Activated CD4-positive, alpha-beta T cell treated with anti-CD3 and anti-CD28 coated beads, Interleukin-2, amount 50 U/mL, for 24 hours (primary cell): ENCODE data around the gene ATP4B.

Source experiments
- DNase-seq, 2 donors: peaks; one replicate each; pipeline ENCODE4 v3.0.0-alpha.2; 2020; ENCODE audit warnings: low read depth in 1 of 2, low spot score in 1 of 2

ATP4B gene

DNA sequence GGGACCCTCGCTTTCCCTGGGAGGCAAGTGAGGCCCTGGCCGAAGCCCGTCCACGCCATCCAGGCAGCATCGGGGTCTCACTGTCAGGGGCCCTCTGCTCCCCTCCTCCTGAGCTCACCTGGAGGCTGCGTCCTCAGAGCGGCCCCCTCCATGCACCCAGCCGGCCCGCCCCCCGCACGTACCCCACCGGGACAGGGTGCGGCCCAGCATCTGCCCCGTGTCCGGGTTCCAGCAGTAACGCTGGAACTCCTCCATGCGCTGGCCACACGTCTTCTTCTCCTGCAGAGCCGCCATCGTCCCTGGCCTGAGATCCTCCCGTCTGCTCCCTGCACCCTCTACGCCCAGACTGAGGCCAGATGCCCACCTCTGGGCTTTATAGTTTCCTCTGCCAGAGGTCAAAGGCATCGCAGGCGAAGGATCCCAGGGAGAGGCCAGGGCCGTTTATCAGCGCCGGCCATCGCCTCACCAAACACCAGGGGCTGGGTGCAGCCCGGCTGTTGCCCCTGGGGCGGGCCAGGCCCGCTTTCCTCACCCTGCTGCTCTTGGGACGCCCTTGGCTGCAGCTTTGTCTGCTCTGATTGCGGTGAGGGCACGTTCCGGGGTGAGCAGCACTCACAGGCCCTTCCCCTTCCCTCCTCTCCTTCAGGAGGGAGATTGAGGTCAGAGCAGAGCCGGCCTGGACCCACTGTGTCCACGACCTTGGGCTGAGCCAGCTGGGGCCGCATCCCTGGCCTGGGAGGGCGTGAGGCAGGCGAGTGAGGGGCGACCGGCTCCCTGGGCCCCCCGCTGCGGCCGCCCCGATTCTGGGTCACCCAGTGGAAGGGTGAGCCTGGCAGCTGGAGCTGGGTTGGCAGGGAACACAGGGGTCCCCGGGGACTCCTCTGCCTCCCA, at the start of gene ATP4B:
TSS of gene ATP4B (minus strand) at position 348 of the 891 bp plus-strand sequence. CDS start at position 294, 54 bp downstream.
- no peak for DNase-seq

DNA sequence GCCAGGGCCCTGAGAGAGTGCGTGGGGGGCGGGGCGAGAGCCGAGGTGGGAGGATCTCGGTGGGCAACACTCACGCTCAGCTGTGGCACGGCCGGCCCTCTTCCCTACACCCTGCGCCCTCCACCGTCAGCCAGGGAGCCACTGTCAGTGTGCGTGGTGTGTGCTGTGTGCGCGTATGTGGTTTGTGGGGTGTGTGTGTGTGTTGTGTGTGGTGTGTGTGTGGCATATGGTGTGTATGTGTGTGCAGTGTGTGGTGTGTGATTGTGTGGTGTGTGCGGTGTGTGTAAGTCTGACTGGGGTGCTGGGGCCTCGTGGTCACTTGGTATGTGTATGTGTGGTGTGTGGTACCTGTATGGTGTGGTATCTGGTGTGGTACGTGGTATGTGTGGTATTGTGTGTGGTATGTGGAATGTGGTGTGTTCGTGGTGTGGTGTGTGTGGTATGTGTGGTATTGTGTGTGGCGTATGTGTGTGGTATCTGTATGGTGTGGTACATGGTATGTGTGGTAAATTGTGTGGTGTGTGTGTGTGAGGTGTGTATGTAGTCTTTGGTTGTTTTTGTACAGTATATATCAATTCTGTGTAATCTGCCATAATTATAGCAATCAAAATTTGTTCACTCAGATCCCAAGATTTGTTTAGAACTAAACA, 14.1 kb upstream of the ATP4B start:
- DNase-seq: no peak

DNA sequence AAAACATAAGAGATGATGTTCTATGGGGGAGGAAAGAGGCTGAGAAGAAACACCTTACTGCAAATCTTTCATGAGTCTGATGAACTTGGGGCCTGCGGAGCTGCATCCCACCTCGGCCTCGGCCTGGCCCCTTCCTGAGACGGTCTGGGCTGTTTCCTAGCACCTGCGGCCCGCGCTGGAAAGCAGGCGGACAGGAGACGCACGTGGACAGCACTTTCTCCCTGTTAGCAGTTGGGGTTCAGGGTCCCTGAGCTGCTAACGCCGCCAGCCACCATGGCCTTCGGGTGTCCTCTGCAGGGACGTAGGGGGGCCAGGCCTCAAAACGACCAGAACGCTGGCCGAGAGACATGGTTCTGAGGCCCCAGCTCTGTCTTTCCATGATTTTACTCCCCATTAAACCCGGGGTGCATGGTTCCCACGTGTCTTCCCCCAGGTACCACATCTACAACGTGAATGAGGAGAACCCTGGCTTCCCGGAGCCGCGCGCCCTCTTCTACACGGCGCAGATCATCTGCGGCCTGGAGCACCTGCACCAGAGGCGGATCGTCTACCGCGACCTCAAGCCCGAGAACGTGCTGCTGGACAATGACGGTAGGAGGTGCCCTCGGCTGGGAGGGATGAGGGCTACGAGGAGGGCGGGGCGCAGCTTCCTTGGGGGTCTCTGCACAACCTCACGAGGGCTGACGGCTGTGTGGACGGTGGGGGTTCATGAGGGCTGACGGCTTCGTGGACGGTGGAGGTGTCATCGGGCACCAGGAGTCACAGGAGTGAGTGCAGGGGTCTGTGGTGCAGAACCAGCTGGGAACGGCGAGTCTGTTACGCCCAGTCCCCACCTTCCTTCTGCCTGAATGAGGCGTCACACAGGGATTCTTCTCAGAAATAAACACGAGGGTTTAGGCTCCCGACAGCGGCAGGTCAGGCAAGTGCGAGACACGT, 13.3 kb upstream of the ATP4B start:
- no peak for DNase-seq

DNA sequence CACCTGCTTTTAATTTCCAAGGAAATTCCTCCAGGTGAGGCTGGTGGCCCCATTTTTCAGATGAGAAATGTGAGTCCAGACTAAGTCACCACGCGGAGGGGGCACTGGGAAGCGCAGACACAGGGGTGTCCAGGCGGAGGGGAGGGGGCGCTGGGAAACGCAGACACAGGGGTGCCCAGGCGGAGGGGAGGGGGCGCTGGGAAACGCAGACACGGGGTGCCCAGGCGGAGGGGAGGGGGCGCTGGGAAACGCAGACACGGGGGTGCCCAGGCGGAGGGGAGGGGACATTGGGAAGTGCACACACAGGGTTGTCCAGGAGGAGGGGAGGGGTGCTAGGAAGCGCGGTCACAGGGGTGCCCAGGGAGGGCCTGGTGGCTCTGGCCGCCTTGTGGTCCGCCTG, 12.5 kb upstream of the ATP4B start:
- no peak for DNase-seq

DNA sequence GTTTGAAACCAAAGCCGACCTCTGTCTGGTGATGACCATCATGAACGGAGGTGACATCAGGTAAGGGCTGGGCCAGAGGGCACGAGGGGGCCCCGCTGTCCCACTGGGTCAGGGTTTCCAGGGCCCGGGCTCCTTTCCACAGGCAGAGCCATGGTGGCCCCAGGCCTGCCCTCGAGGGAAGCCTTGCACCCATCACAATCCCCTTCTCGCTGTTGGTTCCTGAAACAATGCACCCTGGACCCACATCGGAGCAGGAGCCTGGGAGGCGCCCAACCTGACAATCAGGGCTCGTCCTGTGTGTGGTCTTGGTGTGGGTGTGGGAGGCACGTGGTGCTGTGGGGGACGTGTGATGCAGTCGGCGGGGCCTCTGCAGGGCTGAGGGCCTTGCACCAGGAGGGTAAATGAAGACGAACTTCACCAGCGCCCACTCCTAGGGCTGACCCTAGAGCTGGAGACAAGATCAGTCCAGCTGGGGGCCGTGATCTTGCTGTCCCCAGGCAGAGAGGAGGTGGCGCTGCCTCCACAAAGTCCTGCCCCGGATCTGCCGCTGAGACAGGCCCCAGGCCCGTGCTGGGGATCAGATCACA, 11.8 kb upstream of the ATP4B start:
- no peak for DNase-seq

DNA sequence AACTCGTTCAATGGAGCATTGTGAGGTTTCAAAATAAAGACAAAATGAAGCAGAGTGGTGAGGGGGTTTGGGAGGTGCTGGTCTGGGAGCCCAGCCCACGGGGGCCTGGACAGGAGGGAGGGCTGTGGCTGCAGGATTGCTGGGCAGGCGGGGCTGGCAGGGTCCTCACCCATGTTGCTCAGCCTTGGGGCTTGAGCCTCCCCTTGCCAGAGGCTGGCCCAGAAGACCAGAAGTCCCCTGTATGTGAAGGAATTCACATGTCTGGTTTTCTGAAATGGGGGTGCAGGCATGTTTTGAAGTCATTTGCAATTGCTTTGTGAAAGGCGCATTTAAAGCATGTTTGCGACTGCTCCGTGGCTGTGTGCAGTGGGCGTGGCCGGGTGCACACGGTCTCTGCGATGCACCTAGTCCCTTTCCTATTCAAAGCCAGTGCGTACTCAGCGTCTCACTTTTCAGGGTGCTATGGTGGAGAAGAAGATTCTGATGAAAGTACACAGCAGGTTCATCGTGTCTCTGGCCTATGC, 11.3 kb upstream of the ATP4B start:
- no peak for DNase-seq

DNA sequence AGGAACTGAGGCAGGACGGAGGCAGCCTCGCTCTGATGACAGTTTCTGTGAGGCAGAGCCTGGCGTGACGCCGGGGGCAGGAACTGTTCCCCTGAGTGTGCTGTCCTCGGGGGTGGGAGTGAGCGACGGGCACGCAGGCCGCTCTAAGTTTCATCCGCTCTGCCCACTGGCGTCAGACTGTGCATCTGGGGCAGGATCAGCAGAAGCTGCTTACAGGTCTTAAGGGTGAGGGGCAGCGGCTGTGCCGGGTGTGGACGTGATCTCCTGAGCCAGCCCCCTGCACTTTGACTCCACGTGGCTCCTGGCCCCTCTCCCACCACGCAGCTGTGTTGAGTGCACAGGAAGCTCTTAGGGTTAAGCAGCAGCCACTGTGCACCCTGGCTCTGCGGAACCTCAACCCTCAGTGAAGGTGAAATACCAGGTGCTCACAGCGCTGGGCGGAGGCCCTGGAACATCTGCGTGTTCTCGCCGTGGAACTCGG, 10.5 kb upstream of the ATP4B start:
- no peak for DNase-seq

DNA sequence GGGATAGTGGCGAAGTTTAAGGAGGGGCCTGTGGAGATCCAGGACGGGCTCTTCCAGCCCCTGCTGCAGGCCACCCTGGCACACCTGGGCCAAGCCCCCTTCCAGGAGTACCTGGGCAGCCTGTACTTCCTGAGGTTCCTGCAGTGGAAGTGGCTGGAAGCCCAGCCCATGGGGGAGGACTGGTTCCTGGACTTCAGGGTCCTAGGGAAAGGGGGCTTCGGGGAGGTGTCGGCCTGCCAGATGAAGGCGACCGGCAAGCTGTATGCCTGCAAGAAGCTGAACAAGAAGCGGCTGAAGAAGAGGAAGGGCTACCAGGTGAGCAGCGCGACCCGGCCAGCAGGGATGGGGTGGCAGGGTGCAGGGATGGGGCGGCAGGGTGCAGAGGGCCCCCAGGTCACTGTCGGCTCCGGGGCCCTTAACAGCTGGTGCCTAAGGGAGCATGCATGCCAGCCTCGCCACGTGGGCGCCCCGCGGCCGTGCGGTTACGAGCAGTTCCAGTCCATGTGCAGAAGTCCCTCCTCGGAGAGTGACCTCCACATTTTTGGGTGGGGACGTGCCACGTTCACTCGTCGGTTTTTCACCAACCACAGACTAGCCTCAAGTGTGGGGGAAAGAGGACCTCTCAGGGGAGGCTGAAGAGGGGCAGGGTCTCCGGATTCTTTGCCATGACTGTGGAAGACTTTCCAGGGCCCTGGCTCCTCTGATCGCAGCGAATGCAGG, 9.9 kb upstream of the ATP4B start:
- DNase-seq: no peak

DNA sequence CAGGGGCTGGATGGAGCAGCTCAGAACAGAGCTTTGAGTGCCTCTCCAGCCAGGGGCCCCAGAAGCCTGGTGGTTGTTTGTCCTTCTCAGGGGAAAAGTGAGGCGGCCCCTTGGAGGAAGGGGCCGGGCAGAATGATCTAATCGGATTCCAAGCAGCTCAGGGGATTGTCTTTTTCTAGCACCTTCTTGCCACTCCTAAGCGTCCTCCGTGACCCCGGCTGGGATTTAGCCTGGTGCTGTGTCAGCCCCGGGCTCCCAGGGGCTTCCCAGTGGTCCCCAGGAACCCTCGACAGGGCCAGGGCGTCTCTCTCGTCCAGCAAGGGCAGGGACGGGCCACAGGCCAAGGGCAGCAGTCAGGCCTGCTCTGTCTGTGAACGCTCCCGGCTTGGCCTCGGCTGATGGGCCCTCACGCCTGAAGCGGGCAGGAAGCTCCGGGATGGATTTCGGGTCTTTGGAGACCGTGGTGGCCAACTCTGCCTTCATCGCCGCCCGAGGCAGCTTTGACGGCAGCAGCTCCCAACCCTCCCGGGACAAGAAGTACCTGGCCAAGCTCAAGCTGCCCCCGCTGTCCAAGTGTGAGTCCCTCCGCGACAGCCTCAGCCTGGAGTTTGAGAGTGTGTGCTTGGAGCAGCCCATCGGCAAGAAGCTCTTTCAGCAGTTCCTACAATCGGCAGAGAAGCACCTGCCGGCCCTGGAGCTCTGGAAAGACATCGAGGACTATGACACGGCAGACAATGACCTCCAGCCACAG, 9.1 kb upstream of the ATP4B start, which contains the start of gene GRK1:
TSS of gene GRK1 (plus strand) at position 269 of the 751 bp plus-strand sequence. CDS start at position 437, 168 bp downstream.
- no peak for DNase-seq

DNA sequence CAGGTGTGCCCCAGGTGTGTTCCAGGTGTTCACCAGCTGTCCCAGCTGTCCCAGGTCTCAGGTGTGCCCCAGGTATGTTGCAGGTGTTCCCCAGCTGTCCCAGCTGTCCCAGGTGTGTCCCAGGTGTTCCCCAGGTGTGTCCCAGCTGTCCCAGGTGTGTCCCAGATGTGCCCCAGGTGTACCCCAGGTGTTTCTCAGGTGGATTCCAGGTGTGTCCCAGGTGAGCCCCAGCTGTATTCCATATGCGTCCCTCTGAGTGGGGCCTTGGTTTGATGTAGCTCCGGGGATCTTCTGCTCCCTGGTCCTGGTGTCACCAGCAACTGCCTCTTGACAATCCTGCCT, 8.3 kb upstream of the ATP4B start:
- no peak for DNase-seq

DNA sequence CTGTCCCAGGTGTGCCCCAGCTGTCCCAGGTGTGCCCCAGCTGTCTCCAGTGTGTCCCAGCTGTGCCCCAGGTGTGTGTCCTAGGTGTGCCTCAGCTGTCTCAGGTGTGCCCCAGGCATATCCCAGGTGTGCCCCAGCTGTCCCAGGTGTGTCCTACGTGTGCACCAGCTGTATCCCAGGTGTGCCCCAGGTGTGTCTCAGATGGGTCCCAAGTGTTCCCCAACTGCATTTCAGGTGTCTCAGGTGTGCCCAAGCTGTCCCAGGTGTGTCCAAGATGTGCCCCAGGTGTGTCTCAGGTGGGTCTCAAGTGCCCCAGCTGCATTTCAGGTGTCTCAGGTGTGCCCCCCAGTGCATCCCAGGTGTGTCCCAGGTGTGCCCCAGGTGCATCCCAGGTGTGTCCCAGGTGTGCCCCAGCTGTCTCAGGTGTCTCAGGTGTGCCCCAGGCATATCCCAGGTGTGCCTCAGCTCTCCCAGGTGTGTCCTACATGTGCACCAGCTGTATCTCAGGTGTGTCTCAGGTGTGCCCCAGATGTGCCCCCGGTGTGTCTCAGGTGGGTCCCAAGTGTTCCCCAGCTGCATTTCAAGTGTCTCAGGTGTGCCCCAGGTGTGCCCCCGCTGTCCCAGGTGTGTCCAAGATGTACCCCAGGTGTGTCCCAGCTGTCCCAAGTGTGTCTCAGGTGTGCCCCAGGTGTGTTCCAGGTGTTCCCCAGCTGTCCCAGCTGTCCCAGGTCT, 7.8 kb upstream of the ATP4B start:
- no peak for DNase-seq

DNA sequence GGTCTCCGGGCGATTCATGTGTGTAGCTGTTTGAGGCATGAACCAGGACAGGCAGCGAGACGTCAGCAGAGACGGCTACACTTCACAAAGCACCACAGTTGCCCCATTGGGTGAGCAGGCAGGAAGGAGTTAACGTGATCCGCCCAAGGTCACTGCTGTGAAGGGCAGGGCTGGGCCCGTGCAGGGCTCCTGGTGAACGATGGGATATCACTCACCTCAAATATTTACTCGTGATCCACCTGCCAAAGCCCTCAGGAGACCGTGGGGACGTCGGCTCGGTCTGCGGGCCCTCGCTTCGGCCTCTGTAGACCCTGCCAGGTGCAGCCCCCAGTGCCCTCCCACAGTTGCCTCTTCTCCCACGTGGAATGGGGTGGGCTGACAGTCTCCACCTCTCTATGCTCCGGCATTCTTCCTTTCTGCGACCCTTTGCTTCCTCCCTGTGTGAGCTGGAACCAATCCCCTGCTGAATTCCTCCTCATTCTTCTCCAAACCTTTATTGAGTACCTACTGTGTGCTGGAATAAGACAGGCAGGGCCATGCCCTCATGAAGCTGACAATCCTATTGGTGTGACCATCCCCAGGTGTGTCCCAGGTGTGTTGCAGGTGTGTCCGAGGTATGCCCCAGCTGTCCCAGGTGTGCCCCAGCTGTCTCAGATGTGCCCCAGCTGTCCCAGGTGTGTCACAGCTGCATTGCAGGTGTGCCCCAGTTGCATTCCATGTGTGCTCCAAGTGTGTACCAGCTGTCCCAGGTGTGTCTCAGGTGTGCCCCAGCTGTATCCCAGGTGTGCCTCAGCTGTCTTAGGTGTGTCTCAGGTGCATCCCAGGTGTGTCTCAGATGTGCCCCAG, 7.0 kb upstream of the ATP4B start:
- DNase-seq: no peak

DNA sequence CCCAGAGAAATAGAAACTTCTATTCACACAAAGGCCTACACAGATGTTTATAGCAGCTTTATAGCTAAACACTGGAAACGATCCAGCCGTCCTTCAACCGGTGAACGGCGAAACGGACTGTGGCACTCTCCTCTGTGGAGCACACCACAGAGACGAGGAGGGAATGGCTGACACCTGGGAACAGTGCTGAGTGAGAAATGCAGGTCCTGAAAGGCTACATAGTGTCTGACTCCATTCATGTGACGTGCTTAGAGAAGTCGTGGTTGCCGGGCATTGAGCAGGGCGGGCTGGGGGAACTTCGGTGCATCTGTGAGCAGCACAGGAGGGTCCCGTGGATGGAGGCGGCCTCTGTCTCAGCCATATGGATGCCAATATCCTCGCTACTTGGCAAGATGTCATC, 5.9 kb upstream of the ATP4B start:
- no peak for DNase-seq

DNA sequence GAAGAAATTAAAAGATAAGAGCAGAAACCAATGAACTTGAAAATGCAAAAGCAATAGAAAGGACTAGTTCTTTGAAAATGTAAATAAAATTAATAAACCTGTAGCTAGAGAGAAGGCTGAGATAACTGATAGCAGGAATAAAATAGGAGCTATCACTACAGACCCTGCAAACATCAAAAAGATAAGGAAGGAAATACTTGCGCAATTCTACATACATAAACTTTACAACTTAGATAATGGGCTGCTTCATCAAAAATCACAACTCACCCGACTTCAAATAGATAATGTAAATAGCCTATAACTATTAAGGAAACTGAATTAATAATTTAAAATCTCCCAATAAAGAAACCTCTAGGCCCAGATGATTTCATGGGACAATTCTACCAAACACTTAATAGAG, 3.5 kb upstream of the ATP4B start:
- no peak for DNase-seq

DNA sequence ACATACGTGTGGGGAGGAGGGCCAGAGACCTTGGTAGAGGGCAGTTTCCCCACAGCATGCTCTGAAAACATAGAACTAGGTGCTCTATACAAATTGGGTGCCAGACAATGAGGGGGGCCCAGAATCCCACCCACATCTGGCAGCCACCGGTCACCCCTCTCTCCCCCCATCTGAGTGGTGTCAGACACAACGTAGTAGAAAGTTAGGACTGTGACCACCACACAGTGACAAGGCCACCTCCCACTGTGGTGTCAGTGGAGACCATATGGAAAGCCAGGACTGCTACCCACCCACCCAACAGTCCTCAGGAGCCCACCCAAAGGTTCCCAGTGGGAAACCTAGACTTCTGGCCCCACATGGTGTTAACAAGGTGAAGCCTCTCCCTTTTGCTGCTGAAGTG, 2.1 kb upstream of the ATP4B start:
- no peak for DNase-seq

DNA sequence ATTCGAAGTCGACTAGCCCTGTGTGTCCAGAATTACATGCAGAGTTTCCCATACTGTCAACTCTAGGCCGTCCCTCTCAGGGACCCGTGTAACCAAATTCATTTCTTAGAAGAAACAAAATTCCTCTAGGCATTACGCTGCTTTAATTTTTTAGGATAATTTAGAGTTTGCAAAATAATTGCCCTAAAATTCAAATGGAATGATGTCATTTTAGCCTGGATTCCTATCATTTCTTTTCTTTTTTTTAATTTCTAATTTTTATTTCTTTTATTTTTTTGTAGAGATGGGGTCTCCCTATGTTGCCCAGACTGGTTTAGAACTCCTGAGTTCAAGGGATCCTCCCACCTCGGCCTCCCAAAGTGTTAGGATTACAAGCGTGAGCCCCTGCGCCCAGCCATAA, 1.3 kb upstream of the ATP4B start:
- no peak for DNase-seq

DNA sequence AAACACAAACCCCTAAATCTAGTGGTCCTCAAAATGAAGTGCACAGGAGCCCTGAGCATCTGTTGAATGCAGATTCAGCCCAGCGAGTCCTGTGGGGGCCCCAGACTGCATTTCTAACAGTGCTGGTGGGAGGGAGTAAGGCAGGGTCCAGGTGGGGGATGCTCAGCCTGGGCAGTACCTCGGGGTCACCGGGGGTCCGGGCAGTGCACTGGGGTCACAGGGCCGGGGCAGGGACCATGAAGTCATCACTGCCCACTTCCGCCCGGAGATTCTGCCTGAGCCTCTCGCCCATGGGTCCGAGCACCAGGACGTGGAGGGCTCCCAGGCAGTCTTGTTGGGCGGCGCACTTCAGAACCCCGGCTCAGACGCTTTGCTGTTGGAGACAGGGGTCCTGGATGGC, 838 bp upstream of the ATP4B start:
- no peak for DNase-seq
